ENCODE results near the gene CBFA2T3.
A peak's percentile ranks its signal among the peaks of the same experiment; 100 is the strongest.
"Not testable (repeated sequence)": the region's sequence is repeated elsewhere in the genome, so short reads cannot be mapped to it uniquely, and the experiment has no call there.

The CBFA2T3 gene

DNA sequence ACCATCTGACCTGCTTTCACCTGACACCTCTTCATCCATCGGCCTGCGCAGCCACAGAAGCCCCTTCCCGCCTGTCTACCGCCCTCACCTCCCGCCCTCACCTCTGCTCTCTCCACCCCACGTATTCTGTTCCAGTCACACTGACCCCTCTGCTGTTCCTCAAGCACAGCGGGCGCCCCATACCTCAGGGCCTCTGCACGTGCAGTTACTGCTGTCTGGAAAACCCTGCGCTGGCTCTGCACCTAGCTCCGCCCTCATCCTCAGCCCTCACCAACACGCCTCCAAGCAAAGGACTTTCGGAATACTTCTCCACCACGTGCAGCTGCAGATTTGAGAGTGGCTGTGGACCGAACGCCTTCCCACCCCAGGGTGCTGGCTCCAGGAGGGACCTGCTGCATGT is 85.9 kb downstream of the CBFA2T3 start:
- peaks cover 35% of the 10 kb centered on the region for H3K4me1 Mint-ChIP-seq
- peaks cover 12% of the 10 kb centered on the region for H3K27me3 Mint-ChIP-seq (ENCODE audit: low read depth, poor library complexity)
- H3K27ac Mint-ChIP-seq: no peak overlapping the region
- H3K36me3 Mint-ChIP-seq (ENCODE audit: low read depth): no peaks in the 10 kb centered on the region
- DNase-seq: no peak
- no peak overlapping the region for H3K4me3 Mint-ChIP-seq
- TF ChIP-seq, protein P1, sequence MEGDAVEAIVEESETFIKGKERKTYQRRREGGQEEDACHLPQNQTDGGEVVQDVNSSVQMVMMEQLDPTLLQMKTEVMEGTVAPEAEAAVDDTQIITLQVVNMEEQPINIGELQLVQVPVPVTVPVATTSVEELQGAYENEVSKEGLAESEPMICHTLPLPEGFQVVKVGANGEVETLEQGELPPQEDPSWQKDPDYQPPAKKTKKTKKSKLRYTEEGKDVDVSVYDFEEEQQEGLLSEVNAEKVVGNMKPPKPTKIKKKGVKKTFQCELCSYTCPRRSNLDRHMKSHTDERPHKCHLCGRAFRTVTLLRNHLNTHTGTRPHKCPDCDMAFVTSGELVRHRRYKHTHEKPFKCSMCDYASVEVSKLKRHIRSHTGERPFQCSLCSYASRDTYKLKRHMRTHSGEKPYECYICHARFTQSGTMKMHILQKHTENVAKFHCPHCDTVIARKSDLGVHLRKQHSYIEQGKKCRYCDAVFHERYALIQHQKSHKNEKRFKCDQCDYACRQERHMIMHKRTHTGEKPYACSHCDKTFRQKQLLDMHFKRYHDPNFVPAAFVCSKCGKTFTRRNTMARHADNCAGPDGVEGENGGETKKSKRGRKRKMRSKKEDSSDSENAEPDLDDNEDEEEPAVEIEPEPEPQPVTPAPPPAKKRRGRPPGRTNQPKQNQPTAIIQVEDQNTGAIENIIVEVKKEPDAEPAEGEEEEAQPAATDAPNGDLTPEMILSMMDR (IDR thresholded peaks at IDR 0.05): no peak
- peaks cover 15% of the 10 kb centered on the region for H3K9me3 Mint-ChIP-seq

DNA sequence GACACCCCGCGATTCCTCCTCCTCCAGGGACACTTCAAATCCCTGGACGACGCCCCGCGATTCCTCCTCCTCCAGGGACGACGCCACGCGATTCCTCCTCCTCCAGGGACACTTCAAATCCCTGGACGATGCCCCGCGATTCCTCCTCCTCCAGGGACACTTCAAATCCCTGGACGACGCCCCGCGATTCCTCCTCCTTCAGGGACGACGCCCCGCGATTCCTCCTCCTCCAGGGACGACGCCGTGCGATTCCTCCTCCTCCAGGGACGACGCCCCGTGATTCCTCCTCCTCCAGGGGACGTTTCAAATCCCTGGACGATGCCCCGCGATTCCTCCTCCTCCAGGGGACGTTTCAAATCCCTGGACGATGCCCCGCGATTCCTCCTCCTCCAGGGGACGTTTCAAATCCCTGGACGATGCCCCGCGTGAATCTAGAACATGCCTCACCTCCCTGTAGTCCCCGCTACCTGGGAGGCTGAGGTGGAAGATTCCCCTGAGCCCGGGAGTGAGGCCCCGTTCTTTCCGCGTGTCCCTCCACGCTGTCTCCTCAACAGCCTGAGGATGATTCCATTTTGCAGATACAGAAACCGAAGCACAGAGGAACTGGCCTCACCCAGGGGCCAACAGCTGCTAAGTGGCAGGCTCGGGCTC is 87.2 kb downstream of the CBFA2T3 start:
- Mint-ChIP-seq H3K4me1 (peaks cover 31% of the 10 kb centered on the region), H3K9me3 (peaks cover 15% of the 10 kb centered on the region), H3K27me3 (ENCODE audit: low read depth, poor library complexity) (peaks cover 12% of the 10 kb centered on the region)
- H3K36me3 Mint-ChIP-seq (ENCODE audit: low read depth); DNase-seq; H3K4me3 Mint-ChIP-seq; H3K27ac Mint-ChIP-seq: not testable (repeated sequence)

DNA sequence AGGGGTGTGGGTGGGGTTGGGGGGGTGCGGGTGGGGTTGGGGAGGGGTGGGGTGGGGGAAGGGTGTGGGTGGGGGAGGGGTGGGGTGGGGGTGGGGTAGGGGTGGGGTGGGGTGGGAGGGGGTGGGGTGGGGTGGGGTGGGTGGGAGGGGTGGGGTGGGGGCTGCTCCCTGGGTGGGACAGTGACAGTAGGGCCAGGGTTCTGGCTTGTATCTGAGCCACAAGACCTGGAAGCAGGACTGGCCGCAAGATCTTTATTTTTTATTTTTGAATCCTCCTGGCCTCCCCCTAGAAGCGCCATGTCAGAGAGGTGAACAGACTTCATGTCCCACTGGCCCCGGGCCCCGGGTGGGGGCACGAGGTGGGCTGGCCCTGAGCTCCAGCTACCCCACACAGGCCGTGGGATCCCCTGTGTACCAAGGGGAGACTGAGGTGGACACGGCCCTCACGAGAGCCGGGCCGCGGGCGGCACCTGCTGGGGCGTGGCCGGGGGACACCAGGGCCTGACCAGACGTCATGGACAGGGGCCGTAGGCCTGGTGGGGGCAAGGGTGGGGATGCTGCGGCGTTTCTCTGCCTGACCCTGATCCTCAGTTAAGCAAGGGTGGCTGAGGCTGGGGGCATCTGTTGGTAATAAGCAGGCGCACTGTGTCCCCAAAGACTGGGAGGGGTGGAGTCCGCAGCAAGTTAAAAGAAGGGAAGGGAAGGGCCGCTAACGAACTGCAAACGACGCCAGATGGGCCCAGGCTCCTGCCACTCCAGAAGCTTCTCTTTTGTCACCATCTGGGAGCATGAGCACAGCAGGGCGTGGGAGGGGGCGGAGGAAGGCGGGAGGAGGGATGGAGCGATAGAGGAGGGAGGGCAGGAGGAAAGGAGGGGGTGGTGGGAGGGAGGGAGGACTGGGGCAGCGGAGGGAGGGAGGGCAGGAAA is 88.3 kb downstream of the CBFA2T3 start:
- H3K36me3 Mint-ChIP-seq (ENCODE audit: low read depth): no peaks in the 10 kb centered on the region
- TF ChIP-seq, protein P1 (IDR thresholded peaks at IDR 0.05): no peak
- H3K27me3 Mint-ChIP-seq (ENCODE audit: low read depth, poor library complexity): peaks cover 12% of the 10 kb centered on the region
- peaks cover 15% of the 10 kb centered on the region for H3K9me3 Mint-ChIP-seq
- H3K27ac Mint-ChIP-seq: no peak overlapping the region
- DNase-seq: no peak
- peaks cover 31% of the 10 kb centered on the region for H3K4me1 Mint-ChIP-seq
- H3K4me3 Mint-ChIP-seq: no peak overlapping the region

DNA sequence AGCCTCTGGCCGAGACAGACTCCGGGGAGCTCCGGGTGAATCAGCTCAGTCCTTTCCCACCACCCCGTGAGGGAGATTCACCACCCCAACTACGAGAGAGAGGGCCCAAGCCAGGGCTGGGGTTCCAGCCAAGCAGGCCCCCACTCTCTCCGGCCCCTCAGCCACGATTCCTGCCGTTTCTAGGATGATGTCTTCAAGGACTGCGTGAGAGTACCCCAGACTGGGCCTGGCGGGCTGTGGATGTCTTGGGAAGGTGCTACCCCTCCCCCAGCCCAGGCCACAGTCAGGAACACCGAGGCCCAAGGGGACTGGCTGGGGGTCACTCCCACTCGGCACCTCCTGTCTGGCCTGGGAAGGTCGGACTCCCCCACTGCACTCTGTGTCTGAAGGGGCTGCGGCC is 89.0 kb downstream of the CBFA2T3 start:
- H3K36me3 Mint-ChIP-seq (ENCODE audit: low read depth): no peaks in the 10 kb centered on the region
- TF ChIP-seq, protein P1 (IDR thresholded peaks at IDR 0.05): no peak
- peaks cover 15% of the 10 kb centered on the region for H3K27me3 Mint-ChIP-seq (ENCODE audit: low read depth, poor library complexity)
- no peak overlapping the region for H3K4me3 Mint-ChIP-seq
- DNase-seq: no peak
- H3K4me1 Mint-ChIP-seq: peaks cover 27% of the 10 kb centered on the region
- H3K27ac Mint-ChIP-seq: no peak overlapping the region
- H3K9me3 Mint-ChIP-seq: peaks cover 15% of the 10 kb centered on the region

DNA sequence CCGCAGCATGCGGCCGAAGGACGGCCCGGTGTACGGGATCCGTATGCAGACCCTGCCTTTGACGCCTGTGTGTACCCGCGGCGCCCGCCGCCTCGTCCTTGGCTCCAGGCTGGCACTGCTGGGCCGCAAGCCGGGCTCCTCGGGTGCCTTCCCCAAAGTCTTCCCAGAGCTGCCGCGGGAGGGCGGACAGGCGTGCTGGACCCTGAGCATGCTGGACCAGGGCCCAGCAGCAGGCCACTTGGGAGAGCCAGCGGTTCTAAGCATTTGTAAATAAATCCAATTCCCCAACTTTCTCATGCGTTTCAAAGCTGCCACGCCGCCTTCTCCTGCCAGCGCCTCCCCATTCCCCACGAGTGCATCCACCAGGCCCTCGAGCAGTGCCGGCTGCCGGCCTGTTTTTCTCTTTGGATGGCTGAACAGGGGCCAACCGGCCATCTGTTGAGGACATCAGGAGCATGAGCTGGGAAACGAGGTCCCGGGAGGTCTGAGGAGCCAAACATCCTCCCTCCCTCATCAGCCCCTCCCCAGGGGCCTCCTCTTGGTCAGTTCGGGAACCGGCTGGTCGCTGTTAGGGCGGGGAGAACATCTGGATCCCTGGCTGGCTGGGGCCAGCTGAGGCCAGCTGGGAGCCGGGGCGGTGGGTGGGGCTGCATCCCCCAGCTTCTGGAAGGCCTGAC is 90.0 kb downstream of the CBFA2T3 start:
- peak; percentile 52 for DNase-seq
- Mint-ChIP-seq H3K9me3 (peaks cover 15% of the 10 kb centered on the region), H3K36me3 (ENCODE audit: low read depth) (no peaks in the 10 kb centered on the region), H3K27ac (peak overlapping the region; percentile 69), H3K4me3 (no peak overlapping the region), H3K4me1 (peaks cover 20% of the 10 kb centered on the region), H3K27me3 (ENCODE audit: low read depth, poor library complexity) (peaks cover 19% of the 10 kb centered on the region)
- TF ChIP-seq, protein P1 (IDR thresholded peaks at IDR 0.05): no peak

DNA sequence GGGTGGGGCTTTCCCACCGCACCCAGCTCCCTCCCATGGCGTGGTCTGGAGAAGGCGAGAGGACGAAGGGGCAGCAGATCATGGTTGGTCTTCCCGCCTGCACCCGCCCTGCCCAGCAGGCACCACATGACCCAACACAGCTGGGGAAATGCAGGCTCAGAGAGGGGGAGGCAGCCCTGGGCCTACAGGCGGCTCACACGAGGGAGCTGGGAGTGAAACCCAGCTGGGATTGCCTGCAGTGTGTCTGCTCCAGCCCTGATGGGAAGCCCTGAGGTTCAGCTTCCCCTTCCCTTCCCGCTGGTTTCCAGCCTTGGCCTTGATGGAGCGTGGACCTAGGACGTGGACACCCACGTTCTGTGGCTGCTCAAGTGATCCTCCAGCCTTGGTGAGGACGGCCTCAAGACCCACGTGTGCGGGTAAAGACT is 90.6 kb downstream of the CBFA2T3 start:
- Mint-ChIP-seq H3K27me3 (ENCODE audit: low read depth, poor library complexity) (peaks cover 22% of the 10 kb centered on the region), H3K27ac (no peak overlapping the region), H3K4me3 (no peak overlapping the region), H3K36me3 (ENCODE audit: low read depth) (no peaks in the 10 kb centered on the region), H3K4me1 (peaks cover 15% of the 10 kb centered on the region), H3K9me3 (peaks cover 15% of the 10 kb centered on the region)
- DNase-seq: no peak
- TF ChIP-seq, protein P1 (IDR thresholded peaks at IDR 0.05): no peak

All from nephron progenitor cell (in vitro differentiated cells).